OCI-LY7 (cell line): ENCODE data around the gene BORA. TPM values are rescaled to one million over a fixed set of nuclear protein-coding genes. Genes with fewer than 3 reads are reported as not detected.
A peak's percentile ranks its signal among the peaks of the same experiment; 100 is the strongest.
"Not testable (repeated sequence)": the region's sequence is repeated elsewhere in the genome, so short reads cannot be mapped to it uniquely, and the experiment has no call there.

Experiments used
- BruUV-seq: library from RNA; stranded (reverse); fragments of 400-500 nt; replicated peaks from 2 replicates; lab custom pipeline; 2021; lab: Mats Ljungman, UMichigan
- CTCF ChIA-PET: fragments of 300-600 bp; sonication (Branson Sonifier 250); formaldehyde crosslinking; loops from one replicate; lab custom pipeline; 2022; ENCODE audit warnings: antibody characterized with exemption; ENCODE audit not compliant: unreplicated experiment; lab: Charles Lee
- POLR2A ChIA-PET: fragments of 300-600 bp; sonication (Branson Sonifier 250); formaldehyde crosslinking; loops from one replicate; lab custom pipeline; 2022; ENCODE audit warnings: antibody characterized with exemption; lab: Charles Lee
- DNase-seq: peaks from one replicate; pipeline ENCODE4 v3.0.0-alpha.2; 2015; ENCODE audit warnings: low spot score
- H2AFZ ChIP-seq: fragments of 200-600 bp; sonication (generic), shearing (Covaris generic); 2 replicates; pipeline ENCODE4 v1.6.1; 2014; ENCODE audit warnings: mild to moderate bottlenecking, antibody characterized with exemption, low read length, moderate library complexity
- H3K27ac ChIP-seq: fragments of 200-600 bp; sonication (generic); 2 replicates; pipeline ENCODE4 v1.5.1; 2014; ENCODE audit warnings: mixed run types, low read depth, mild to moderate bottlenecking, moderate library complexity, low read length, inconsistent platforms; ENCODE audit not compliant: poor library complexity, severe bottlenecking
- H3K36me3 ChIP-seq: fragments of 200-600 bp; sonication (generic); 2 replicates; pipeline ENCODE4 v1.6.1; 2014; ENCODE audit warnings: mild to moderate bottlenecking, antibody characterized with exemption, low read length, moderate library complexity, mixed read lengths; ENCODE audit not compliant: insufficient read depth
- H3K4me1 ChIP-seq: fragments of 200-600 bp; sonication (generic); 2 replicates; pipeline ENCODE4 v1.5.1; 2014; ENCODE audit warnings: mild to moderate bottlenecking, low read length; ENCODE audit not compliant: insufficient read depth, poor library complexity, severe bottlenecking
- H3K4me2 ChIP-seq: fragments of 200-600 bp; sonication (generic); 2 replicates; pipeline ENCODE4 v1.6.1; 2014; ENCODE audit warnings: mild to moderate bottlenecking, low read length
- H3K4me3 ChIP-seq: fragments of 200-600 bp; sonication (generic); 2 replicates; pipeline ENCODE4 v1.5.1; 2014; ENCODE audit warnings: mild to moderate bottlenecking, low read depth, low read length; ENCODE audit not compliant: poor library complexity, severe bottlenecking
- H3K79me2 ChIP-seq: fragments of 200-600 bp; sonication (generic); 2 replicates; pipeline ENCODE4 v1.6.1; 2016; ENCODE audit warnings: low read depth, mild to moderate bottlenecking, low read length, moderate library complexity, mixed read lengths; ENCODE audit not compliant: insufficient read depth
- H3K9me2 ChIP-seq: fragments of 200-600 bp; sonication (generic); 2 replicates; pipeline ENCODE4 v1.6.1; 2016; ENCODE audit warnings: mild to moderate bottlenecking, low read length, mixed read lengths; ENCODE audit not compliant: insufficient read depth
- H3K9me3 ChIP-seq: fragments of 200-600 bp; sonication (generic); 2 replicates; pipeline ENCODE4 v1.6.1; 2014; ENCODE audit warnings: mild to moderate bottlenecking, mixed run types, low read length, mixed read lengths
- H4K20me1 ChIP-seq: fragments of 200-600 bp; sonication (generic); 2 replicates; pipeline ENCODE4 v1.6.1; 2014; ENCODE audit warnings: mild to moderate bottlenecking, antibody characterized with exemption, low read length, moderate library complexity, mixed read lengths; ENCODE audit not compliant: insufficient read depth
- CTCF ChIP-seq: fragments of 200-600 bp; sonication (generic); conservative IDR thresholded peaks from 2 replicates; pipeline ENCODE4 v1.5.1; 2014; ENCODE audit warnings: mild to moderate bottlenecking, antibody characterized with exemption, low read length, moderate library complexity, mixed read lengths
- EZH2phosphoT487 ChIP-seq: fragments of 200-600 bp; sonication (generic); IDR thresholded peaks from 2 replicates; pipeline ENCODE4 v1.6.1; 2018; ENCODE audit warnings: low read depth, borderline replicate concordance, mild to moderate bottlenecking, mixed run types, antibody characterized with exemption, low read length, moderate library complexity, mixed read lengths
- intact Hi-C: fragments of 100-400 bp; cut with micrococcal nuclease; formaldehyde crosslinking; loops from one replicate; pipeline ENCODE4 v1.10.0; 2022; ENCODE audit not compliant: unreplicated experiment
- total RNA-seq, 2 experiments: library from RNA; depleted of rRNA in 1 of 2; stranded (reverse); fragments of >200 nt in 1 of 2; shearing (Covaris generic) in 1 of 2; gene quantifications; 2 replicates each; pipeline ENCODE4 v1.2.3, GENCODE V29; 2014 to 2022

BORA gene
- total RNA-seq, 2 experiments from 2014 or later = 28.6 to 30.5 TPM

- Histone ChIP-seq H3K4me2 (no peak overlapping the region), H3K79me2 (no peaks in the 10 kb centered on the region), H3K4me1 (no peaks in the 10 kb centered on the region), H2AFZ (no peak overlapping the region), H3K4me3 (no peak overlapping the region), H3K9me2 (no peaks in the 10 kb centered on the region), H4K20me1 (no peaks in the 10 kb centered on the region), H3K9me3 (no peaks in the 10 kb centered on the region), H3K36me3 (no peaks in the 10 kb centered on the region; the same call in 1 of the 2 replicates), H3K27ac (no peak overlapping the region)
- no TSS peak for BruUV-seq
- CTCF ChIA-PET = no interaction called here
- POLR2A ChIA-PET = interaction anchor here (1.3 kb wide), 1 partner anchor 9 kb away, joined by 3 read pairs; no protein-coding TSS in a partner anchor
- TF ChIP-seq EZH2phosphoT487 = no peak
- no peak for TF ChIP-seq CTCF
- intact Hi-C loops = no loop called here
- no peak for DNase-seq
These were observed 27.2 kb upstream of the BORA start for GRCh38 chr13:72700509-72700908.

- TF ChIP-seq CTCF (no peak), EZH2phosphoT487 (no peak)
- POLR2A ChIA-PET = no interaction called here
- intact Hi-C loops = no loop called here
- CTCF ChIA-PET = no interaction called here
- Histone ChIP-seq H4K20me1 (no peaks in the 10 kb centered on the region), H3K9me2 (no peaks in the 10 kb centered on the region), H3K4me1 (no peaks in the 10 kb centered on the region), H3K36me3 (peaks cover 99% of the 10 kb centered on the region), H2AFZ (no peak overlapping the region), H3K4me2 (no peak overlapping the region), H3K79me2 (peaks cover 94% of the 10 kb centered on the region), H3K9me3 (peaks cover 28% of the 10 kb centered on the region; the same call in 1 of the 2 replicates), H3K27ac (no peak overlapping the region), H3K4me3 (no peak overlapping the region)
- BruUV-seq = no TSS peak
- no peak for DNase-seq
These were observed 10.9 kb upstream of the BORA start for GRCh38 chr13:72716776-72717175.

- H3K9me2 ChIP-seq, H2AFZ ChIP-seq, H3K9me3 ChIP-seq, BruUV-seq, CTCF ChIA-PET: not testable (repeated sequence)
- peaks cover 95% of the 10 kb centered on the region for H3K79me2 ChIP-seq
- intact Hi-C loops = loop anchor here (2.0 kb wide), 1 partner anchor 57 kb away; the partner anchor contains the start of gene PIBF1
- H3K4me3 ChIP-seq = peak overlapping the region; percentile 100
- POLR2A ChIA-PET = interaction anchor here (0.7 kb wide), 2 partner anchors 14 to 1349 kb away, joined by 3 read pairs; no protein-coding TSS in a partner anchor
- peak overlapping the region; percentile 76 for H3K27ac ChIP-seq
- H3K4me1 ChIP-seq = peaks cover 37% of the 10 kb centered on the region
- H3K36me3 ChIP-seq = peaks cover 68% of the 10 kb centered on the region
- peaks cover 24% of the 10 kb centered on the region for H4K20me1 ChIP-seq
- peak; percentile 7 for DNase-seq
- peak overlapping the region; percentile 86 for H3K4me2 ChIP-seq
These were observed 1.5 kb upstream of the BORA start for GRCh38 chr13:72726185-72726584.
